D721Med (cell line): ENCODE results near the gene DPP6.

Source experiments
- DNase-seq: peaks from one replicate; pipeline ENCODE4 v3.0.0; 2011; ENCODE audit warnings: low spot score; ENCODE audit not compliant: insufficient read length
- FAIRE-seq: peaks from 2 replicates; lab custom pipeline; 2011; peaks lifted over from hg19 to GRCh38; lab: Jason Lieb, UNC
- TF ChIP-seq, protein P1 (sequence below): IDR thresholded peaks from 2 replicates; pipeline ENCODE4 v1.5.1; 2012; ENCODE audit warnings: mild to moderate bottlenecking, control low read depth; ENCODE audit not compliant: insufficient read depth; ENCODE audit errors: missing control alignments

DPP6 gene

GRCh38 chr7:154364170-154364569 lies 312.0 kb downstream of the DPP6 start:
- DNase-seq (no peak), FAIRE-seq (no peak)
- TF ChIP-seq, protein P1, sequence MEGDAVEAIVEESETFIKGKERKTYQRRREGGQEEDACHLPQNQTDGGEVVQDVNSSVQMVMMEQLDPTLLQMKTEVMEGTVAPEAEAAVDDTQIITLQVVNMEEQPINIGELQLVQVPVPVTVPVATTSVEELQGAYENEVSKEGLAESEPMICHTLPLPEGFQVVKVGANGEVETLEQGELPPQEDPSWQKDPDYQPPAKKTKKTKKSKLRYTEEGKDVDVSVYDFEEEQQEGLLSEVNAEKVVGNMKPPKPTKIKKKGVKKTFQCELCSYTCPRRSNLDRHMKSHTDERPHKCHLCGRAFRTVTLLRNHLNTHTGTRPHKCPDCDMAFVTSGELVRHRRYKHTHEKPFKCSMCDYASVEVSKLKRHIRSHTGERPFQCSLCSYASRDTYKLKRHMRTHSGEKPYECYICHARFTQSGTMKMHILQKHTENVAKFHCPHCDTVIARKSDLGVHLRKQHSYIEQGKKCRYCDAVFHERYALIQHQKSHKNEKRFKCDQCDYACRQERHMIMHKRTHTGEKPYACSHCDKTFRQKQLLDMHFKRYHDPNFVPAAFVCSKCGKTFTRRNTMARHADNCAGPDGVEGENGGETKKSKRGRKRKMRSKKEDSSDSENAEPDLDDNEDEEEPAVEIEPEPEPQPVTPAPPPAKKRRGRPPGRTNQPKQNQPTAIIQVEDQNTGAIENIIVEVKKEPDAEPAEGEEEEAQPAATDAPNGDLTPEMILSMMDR = no peak

GRCh38 chr7:154371424-154371823 lies 319.2 kb downstream of the DPP6 start:
- FAIRE-seq (no peak), DNase-seq (no peak)
- TF ChIP-seq, protein P1 = no peak

DNA sequence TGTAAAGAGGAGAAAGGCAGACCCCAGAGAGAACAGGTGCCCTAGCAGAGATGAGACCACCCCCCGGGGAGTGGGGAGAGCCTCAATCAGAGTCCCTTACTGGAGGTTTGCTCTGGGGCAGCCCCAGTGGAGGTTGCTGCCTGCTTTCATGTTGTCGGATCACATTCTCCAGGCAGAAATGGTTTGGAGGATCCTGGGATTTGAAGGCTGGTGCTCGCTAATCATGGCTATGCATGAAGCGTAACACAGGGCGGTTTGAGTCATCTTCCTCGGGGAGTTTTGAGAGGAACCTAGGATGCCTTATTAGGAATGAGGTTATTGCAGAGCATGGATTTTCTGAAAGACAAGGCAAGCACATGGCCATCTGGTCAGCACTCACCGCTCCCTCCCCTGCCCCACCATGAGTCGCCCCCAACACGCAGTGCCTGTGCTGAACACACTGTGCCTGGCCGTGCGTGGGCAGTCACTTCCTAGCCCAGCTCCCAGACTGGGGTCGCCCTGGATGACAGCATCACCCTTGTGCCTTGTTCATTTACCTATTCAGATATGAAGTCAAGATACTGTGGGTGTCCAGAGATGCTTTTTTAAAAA lies 319.9 kb downstream of the DPP6 start:
- TF ChIP-seq, protein P1 = no peak
- FAIRE-seq (no peak), DNase-seq (no peak)

- DNase-seq (no peak), FAIRE-seq (no peak)
- TF ChIP-seq, protein P1 = no peak
Measured at GRCh38 chr7:154373956-154374355, 321.8 kb downstream of the DPP6 start.

DNA sequence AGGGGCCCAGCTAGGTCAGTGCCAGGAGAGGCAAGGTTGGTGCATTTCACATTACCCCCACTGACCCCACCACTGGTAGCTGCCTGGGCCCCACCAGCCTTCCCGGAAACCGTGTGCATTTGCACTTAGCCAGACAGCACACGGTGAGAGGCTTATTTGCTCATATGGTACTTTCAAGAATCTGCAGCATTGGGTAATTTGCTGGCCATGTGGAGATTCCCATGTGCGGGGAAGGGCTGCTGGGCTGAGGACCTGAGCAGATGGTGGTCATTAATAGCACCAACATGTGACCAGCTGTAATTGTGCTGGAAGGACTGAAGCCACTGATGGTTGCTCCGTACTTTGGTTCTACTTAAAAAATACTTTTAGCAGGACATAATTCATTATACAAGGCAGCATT lies 323.8 kb downstream of the DPP6 start:
- DNase-seq (no peak), FAIRE-seq (no peak)

DNA sequence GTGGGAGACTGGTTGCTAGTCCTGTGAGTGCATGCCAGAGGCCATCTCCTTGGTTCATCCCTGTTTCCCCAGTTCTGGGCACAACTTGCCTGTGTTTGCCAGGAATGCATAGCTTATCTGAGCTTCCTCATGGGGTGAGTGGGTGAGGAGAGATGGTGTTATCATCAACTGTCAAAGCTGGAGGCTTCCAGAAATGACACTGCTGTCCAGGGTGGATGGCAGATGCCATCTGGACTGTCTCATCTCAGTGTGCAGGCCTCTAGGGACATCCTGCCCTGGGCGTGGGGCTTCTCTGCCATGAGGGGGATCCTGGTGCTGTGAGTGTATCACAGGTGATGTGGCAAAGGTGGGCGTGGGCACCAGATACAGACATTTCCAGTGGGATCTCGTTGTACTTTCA lies 328.6 kb downstream of the DPP6 start:
- no peak for FAIRE-seq
- TF ChIP-seq, protein P1 = no peak

More for the DNA sequence above, 323.8 kb downstream of the DPP6 start:
- TF ChIP-seq, protein P1 = no peak

DNA sequence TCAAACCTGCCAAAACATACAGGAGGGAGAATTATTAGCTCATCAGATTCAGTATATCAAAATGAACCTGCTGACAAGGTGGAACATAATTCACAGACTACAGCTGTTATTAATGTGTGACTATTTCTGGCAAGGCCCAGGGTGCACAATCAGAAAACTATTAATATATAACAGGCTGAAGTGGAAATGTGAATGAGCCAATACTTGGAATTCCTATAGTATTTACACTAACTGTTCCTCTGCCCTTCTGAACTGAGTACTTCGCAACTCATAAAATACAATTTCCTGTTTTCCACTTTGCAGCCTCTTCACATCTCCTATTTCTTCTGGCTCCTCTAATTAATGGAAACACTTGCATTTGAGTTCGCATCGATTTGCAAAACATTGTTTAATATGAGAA lies 330.8 kb downstream of the DPP6 start:
- FAIRE-seq = no peak
- TF ChIP-seq, protein P1 = no peak
- no peak for DNase-seq

More for the DNA sequence above, 328.6 kb downstream of the DPP6 start:
- no peak for DNase-seq
